Epithelial cell of umbilical artery (primary cell): ENCODE results near the gene ETNK1. TPM values are rescaled to one million over a fixed set of nuclear protein-coding genes. Genes with fewer than 3 reads are reported as not detected.

Source experiments
- total RNA-seq: library from RNA; depleted of rRNA; stranded (reverse); fragments of >200 nt; gene quantifications from 2 replicates; pipeline ENCODE4 v1.2.3, GENCODE V29; 2014

Gene ETNK1
- 26.6 and 42.1 TPM in 2 replicates for total RNA-seq

GRCh38 chr12:22624870-22625761, at the start of gene ETNK1:
ETNK1 (plus strand) TSS chr12:22625171; CDS start chr12:22625431, 260 bp downstream.

Other genes starting within 250 kb of the ETNK1 start
- 19.2 and 28.3 TPM in 2 replicates for gene C2CD5, start 80.6 kb upstream of the ETNK1 start, total RNA-seq